Naive thymus-derived CD4-positive, alpha-beta T cell (primary cell): Measurements from ENCODE around the gene KREMEN1. TPM values are rescaled to one million over a fixed set of nuclear protein-coding genes. Genes with fewer than 3 reads are reported as not detected.
"Not testable (repeated sequence)": the region's sequence is repeated elsewhere in the genome, so short reads cannot be mapped to it uniquely, and the experiment has no call there.

ENCODE experiments used
- ATAC-seq: fragments of 150-1000 bp; cut with Tn5 transposase; 2 replicates; pipeline ENCODE4 v1.10.0; 2021; ENCODE audit warnings: mild to moderate bottlenecking, moderate library complexity
- CTCF ChIA-PET: fragments of 350-600 bp; sonication (Branson Sonifier 250); formaldehyde crosslinking; loops from one replicate; lab custom pipeline; 2021; ENCODE audit warnings: antibody characterized with exemption; lab: Charles Lee
- POLR2A ChIA-PET: fragments of 350-600 bp; sonication (Branson Sonifier 250); formaldehyde crosslinking; loops from one replicate; lab custom pipeline; 2021; ENCODE audit warnings: antibody characterized with exemption, inconsistent platforms; lab: Charles Lee
- DNase-seq, 9 donors: peaks; one replicate each; pipeline versions ENCODE4 v3.0.0 to v3.0.0-alpha.2; 2020 to 2022; ENCODE audit warnings: mixed read lengths in 1 of 9
- H3K27ac ChIP-seq: one replicate; pipeline ENCODE4 v1.7.0; 2013; ENCODE audit warnings: mild to moderate bottlenecking, low read depth, low read length, moderate library complexity
- H3K27me3 ChIP-seq, 2 donors: one replicate each; pipeline ENCODE4 v1.7.0; 2013; ENCODE audit warnings: low read length in 2 of 2, mild to moderate bottlenecking in 2 of 2, moderate library complexity in 2 of 2; ENCODE audit not compliant: control insufficient read depth in 2 of 2, insufficient read depth in 2 of 2
- H3K36me3 ChIP-seq, 3 experiments: 1 replicate in 2 of 3; 2 replicates in 1 of 3; pipeline ENCODE4 v1.7.0; 2013; ENCODE audit warnings: low read length in 3 of 3, mild to moderate bottlenecking in 3 of 3, moderate library complexity in 1 of 3; ENCODE audit not compliant: insufficient read depth in 3 of 3, control insufficient read depth in 2 of 3
- H3K4me1 ChIP-seq, 2 donors: one replicate each; pipeline ENCODE4 v1.7.0; 2013; ENCODE audit warnings: low read length in 2 of 2, mild to moderate bottlenecking in 2 of 2, moderate library complexity in 1 of 2; ENCODE audit not compliant: control insufficient read depth in 2 of 2, insufficient read depth in 2 of 2
- H3K4me3 ChIP-seq: 2 replicates; pipeline ENCODE4 v1.7.0; 2013; ENCODE audit warnings: mild to moderate bottlenecking, low read length
- H3K9me3 ChIP-seq, 3 experiments: 1 replicate in 2 of 3; 2 replicates in 1 of 3; pipeline ENCODE4 v1.7.0; 2013; ENCODE audit warnings: low read length in 3 of 3; ENCODE audit not compliant: control insufficient read depth in 2 of 3
- H3K27ac Mint-ChIP-seq, 9 donors: one replicate each; pipeline ENCODE4 v1.8.0; 2020 to 2022; ENCODE audit warnings: mixed read lengths in 9 of 9, mild to moderate bottlenecking in 8 of 9, moderate library complexity in 5 of 9, inconsistent platforms in 2 of 9
- H3K27me3 Mint-ChIP-seq, 5 donors: one replicate each; pipeline ENCODE4 v1.8.0; 2021 to 2022; ENCODE audit warnings: mixed read lengths in 5 of 5, mild to moderate bottlenecking in 1 of 5
- H3K36me3 Mint-ChIP-seq, 5 donors: one replicate each; pipeline ENCODE4 v1.8.0; 2020 to 2022; ENCODE audit warnings: mixed read lengths in 5 of 5, mild to moderate bottlenecking in 3 of 5, inconsistent platforms in 1 of 5
- H3K4me1 Mint-ChIP-seq, 7 donors: one replicate each; pipeline ENCODE4 v1.8.0; 2020 to 2022; ENCODE audit warnings: mixed read lengths in 7 of 7, mild to moderate bottlenecking in 3 of 7, inconsistent platforms in 1 of 7
- H3K4me3 Mint-ChIP-seq, 10 donors: one replicate each; pipeline ENCODE4 v1.8.0; 2020 to 2022; ENCODE audit warnings: mild to moderate bottlenecking in 10 of 10, mixed read lengths in 10 of 10, moderate library complexity in 6 of 10, inconsistent platforms in 2 of 10
- H3K9me3 Mint-ChIP-seq, 11 donors: one replicate each; pipeline ENCODE4 v1.8.0; 2020 to 2022; ENCODE audit warnings: mixed read lengths in 11 of 11, mild to moderate bottlenecking in 4 of 11, inconsistent platforms in 1 of 11, moderate library complexity in 1 of 11
- intact Hi-C, 2 donors: fragments of 100-400 bp; cut with micrococcal nuclease; formaldehyde crosslinking; loops; one replicate each; pipeline ENCODE4 v1.15.1; 2023
- polyA plus RNA-seq, 2 donors: library from polyadenylated mRNA; unstranded; fragments of 300-500 nt; fragmentation: Illumina TruSeq; gene quantifications; one replicate each; pipeline ENCODE4 v1.2.3, GENCODE V29; 2021
- total RNA-seq, 6 experiments: library from RNA in 5 of 6; stranded (reverse) in 5 of 6; gene quantifications; 1 replicate in 5 of 6; 2 replicates in 1 of 6; pipeline ENCODE4 v1.2.3 and lab custom pipeline; 2021 to 2026

The KREMEN1 gene
- total and polyA plus RNA-seq, 7 experiments from 2014 or later, result 1.1 TPM; not detected in 6

DNA sequence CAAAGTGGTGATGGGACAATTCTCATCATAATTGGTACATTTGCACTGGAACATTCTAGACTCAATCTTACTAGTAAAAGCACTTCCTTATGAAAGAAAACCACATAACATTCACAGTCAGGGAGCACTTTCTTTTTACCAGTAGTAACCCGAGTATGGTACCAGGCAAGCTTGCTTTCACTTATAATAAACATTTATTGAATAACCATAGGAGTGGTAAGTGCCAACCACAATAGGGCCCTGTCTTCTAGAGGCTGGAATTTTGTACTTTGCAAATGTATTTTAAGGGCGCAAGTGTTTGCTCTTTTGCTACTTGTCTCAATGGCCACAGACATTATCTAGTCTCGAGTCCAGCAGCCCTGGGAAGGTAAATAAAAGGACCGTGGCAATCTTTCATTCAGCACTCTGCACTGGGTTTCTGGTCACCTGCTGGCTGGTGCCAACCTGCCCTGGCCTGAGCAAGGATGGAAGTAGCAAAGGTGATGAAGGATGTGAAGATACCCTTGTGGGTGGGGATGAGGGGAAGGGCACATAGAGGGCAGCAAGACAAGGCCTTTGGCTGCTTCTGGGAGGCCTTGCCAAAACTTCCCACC, 35.4 kb upstream of the KREMEN1 start:
- Mint-ChIP-seq H3K9me3 (no peaks in the 10 kb centered on the region), H3K27ac (no peak overlapping the region), H3K4me1 (no peaks in the 10 kb centered on the region), H3K36me3 (no peaks in the 10 kb centered on the region), H3K4me3 (no peak overlapping the region), H3K27me3 (peaks cover 9 to 45% (median 14%) of the 10 kb centered on the region in 5 donors)
- intact Hi-C loops, result loop anchor here in 1 of 2 donors (10.0 kb wide), 1 partner anchor 83 kb away; no protein-coding TSS in a partner anchor
- ATAC-seq, result no peak
- CTCF ChIA-PET, result interaction anchor here (1.2 to 1.6 kb wide), 2 partner anchors 19 to 208 kb away, joined by 3 to 4 read pairs; no protein-coding TSS in a partner anchor
- Histone ChIP-seq H3K9me3 (no peaks in the 10 kb centered on the region), H3K4me1 (no peaks in the 10 kb centered on the region), H3K27me3 (no peaks in the 10 kb centered on the region), H3K4me3 (no peak overlapping the region), H3K36me3 (no peaks in the 10 kb centered on the region), H3K27ac (no peak overlapping the region)
- POLR2A ChIA-PET, result interaction anchor here (0.9 kb wide), 1 partner anchor 265 kb away, joined by 3 read pairs; the partner anchor contains the start of gene CCDC117
- no peak for DNase-seq

DNA sequence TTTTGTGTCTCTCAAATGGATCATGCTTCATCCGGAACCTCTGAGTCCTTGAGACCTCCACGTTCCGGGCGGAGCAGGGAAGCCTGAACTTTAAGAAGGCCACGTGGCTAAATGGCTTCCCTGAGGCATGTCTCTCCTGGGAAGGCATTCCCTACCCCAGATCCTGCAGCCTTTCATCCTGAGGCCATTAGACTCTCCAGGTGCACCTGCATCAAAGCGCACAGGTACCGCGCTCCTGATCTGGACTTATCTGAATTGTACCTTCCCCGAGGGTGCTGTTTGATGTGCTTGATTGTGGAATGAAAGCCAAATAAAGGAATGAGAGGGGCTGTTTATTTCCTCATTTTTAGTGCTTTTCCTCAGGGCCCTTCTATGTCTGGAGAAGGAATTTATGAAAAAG, 33.7 kb upstream of the KREMEN1 start:
- Histone ChIP-seq H3K27me3 (no peaks in the 10 kb centered on the region), H3K36me3 (no peaks in the 10 kb centered on the region), H3K27ac (no peak overlapping the region), H3K4me3 (no peak overlapping the region), H3K4me1 (no peaks in the 10 kb centered on the region), H3K9me3 (no peaks in the 10 kb centered on the region)
- Mint-ChIP-seq H3K27me3 (peaks cover 4 to 31% (median 6%) of the 10 kb centered on the region in 5 donors), H3K9me3 (no peaks in the 10 kb centered on the region), H3K27ac (no peak overlapping the region), H3K36me3 (peaks cover 0 to 8% (median 0%) of the 10 kb centered on the region in 5 donors), H3K4me3 (no peak overlapping the region), H3K4me1 (no peaks in the 10 kb centered on the region)
- intact Hi-C loops, result loop anchor here in 1 of 2 donors (10.0 kb wide), 1 partner anchor 84 kb away; no protein-coding TSS in a partner anchor
- ATAC-seq (no peak), DNase-seq (no peak)
- POLR2A ChIA-PET, result no interaction called here
- CTCF ChIA-PET, result interaction anchor here (0.7 to 4.6 kb wide), 6 partner anchors 181 to 439 kb away, joined by 3 to 50 read pairs (median 19); no protein-coding TSS in a partner anchor

DNA sequence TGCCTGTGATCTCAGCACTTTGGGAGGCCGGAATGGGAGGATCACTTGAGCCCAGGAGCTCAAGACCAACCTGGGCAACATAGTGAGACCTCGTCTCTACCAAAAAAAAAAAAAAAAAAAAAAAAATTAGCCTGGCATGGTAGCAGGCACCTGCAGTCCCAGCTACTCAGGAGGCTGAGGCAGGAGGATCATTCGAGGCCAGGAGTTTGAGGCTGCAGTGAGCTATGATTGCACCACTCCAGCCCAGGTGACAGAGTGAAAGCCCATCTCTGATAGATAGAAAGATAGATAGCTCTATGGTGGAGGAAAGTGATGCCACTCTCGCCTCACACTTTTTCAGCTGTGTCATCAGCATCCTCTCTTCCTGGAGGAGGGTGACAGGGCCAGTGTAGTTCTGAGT, 33.2 kb upstream of the KREMEN1 start:
- H3K9me3 Mint-ChIP-seq, H3K4me1 ChIP-seq, POLR2A ChIA-PET, H3K36me3 Mint-ChIP-seq, H3K27me3 ChIP-seq, DNase-seq, ATAC-seq, H3K27ac ChIP-seq, H3K27ac Mint-ChIP-seq, H3K4me1 Mint-ChIP-seq, H3K36me3 ChIP-seq, H3K4me3 Mint-ChIP-seq, H3K4me3 ChIP-seq, H3K9me3 ChIP-seq: not testable (repeated sequence)
- intact Hi-C loops, result loop anchor here (1.0 to 10.0 kb wide), 8 partner anchors 85 to 1019 kb away; partner anchors contain the start of gene CCDC117 (in 1 of the 2)
- H3K27me3 Mint-ChIP-seq, result peaks cover 3 to 27% (median 4%) of the 10 kb centered on the region in 5 donors
- CTCF ChIA-PET, result interaction anchor here (0.5 to 4.6 kb wide), 8 partner anchors 181 to 447 kb away, joined by 3 to 50 read pairs (median 12); no protein-coding TSS in a partner anchor

DNA sequence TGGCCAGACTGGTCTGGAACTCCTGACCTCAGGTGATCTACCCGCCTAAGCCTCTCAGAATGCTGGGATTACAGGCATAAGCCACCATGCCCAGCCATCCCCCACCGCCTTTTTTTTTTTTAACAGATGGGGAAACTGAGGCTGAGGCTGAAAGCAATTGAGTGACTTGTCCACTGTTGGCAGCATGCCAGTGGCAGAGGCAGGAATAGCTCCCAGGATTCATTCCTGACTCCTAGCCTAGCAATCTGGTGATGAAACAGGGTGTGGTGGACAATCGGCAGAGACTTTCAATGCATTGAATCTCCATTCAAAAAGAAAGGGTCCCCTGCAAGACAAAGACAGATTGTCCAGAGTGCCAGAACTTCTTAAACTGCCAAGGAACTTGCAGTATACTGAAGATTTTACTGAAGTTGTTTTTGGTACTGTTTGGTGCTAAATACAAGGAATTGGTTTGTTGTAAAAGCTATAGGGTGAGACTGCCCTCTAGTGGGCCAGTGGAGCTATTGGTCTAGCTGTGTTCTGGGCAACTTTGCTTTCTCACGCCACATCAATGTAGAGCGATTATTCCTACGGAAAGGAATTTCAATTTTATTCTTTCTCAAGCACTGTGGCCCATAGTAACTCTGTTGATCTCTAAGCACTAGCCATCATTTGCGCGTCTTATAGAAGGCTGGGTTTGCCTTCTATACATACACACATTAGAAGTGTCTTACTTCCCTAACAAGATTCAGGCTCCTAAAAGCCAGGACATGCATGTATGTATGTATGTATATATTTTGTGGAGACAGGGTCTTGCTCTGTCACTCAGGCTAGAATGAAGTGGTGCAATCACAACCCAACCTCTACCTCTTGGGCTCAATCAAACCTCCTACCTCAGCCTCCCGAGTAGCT, 32.2 kb upstream of the KREMEN1 start:
- DNase-seq, result peak in 8 of 9 donors; percentile 41 to 73 (median 66)
- ChIA-PET POLR2A (interaction anchor here (1.2 kb wide), 1 partner anchor 187 kb away, joined by 4 read pairs; no protein-coding TSS in a partner anchor), CTCF (interaction anchor here (0.6 to 4.6 kb wide), 20 partner anchors 8 to 697 kb away, joined by 3 to 50 read pairs (median 4); no protein-coding TSS in a partner anchor)
- Mint-ChIP-seq H3K9me3 (no peaks in the 10 kb centered on the region), H3K36me3 (peaks cover 0 to 8% (median 0%) of the 10 kb centered on the region in 5 donors), H3K27me3 (peaks cover 3 to 25% (median 4%) of the 10 kb centered on the region in 5 donors), H3K4me3 (no peak overlapping the region), H3K27ac (no peak overlapping the region), H3K4me1 (no peaks in the 10 kb centered on the region)
- no peaks in the 10 kb centered on the region for H3K27me3 ChIP-seq
- no peak overlapping the region for H3K4me3 ChIP-seq
- no peak overlapping the region for H3K27ac ChIP-seq
- H3K36me3 ChIP-seq, result no peaks in the 10 kb centered on the region
- peak; percentile 87 for ATAC-seq
- no peaks in the 10 kb centered on the region for H3K9me3 ChIP-seq
- intact Hi-C loops, result loop anchor here (1.0 to 5.0 kb wide), 7 partner anchors 185 to 1020 kb away; partner anchors contain the start of gene CCDC117 (in 1 of the 2)
- no peaks in the 10 kb centered on the region for H3K4me1 ChIP-seq

DNA sequence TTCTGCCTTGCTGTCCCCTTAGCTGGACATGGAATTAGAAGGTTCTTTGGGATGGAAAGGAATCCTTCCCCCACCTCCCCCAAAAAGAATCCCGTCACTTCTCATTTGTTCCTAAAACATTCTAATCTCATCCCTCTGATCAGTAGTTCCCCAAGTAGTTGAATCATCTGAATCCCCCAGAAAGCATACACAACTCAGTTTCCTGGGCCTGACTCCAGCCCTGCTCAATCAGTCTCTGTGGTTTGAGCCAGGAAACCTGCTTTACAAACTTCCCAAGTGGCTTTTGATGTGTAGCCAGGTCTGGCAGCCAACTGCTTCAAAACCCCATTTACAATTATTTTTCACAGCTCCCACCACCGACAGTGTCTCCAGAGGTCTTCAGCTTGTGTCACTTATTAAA, 31.4 kb upstream of the KREMEN1 start:
- Histone ChIP-seq H3K27me3 (no peaks in the 10 kb centered on the region), H3K36me3 (no peaks in the 10 kb centered on the region), H3K4me3 (no peak overlapping the region), H3K9me3 (no peaks in the 10 kb centered on the region), H3K4me1 (no peaks in the 10 kb centered on the region), H3K27ac (no peak overlapping the region)
- H3K9me3 Mint-ChIP-seq, result no peaks in the 10 kb centered on the region
- H3K4me3 Mint-ChIP-seq, result no peak overlapping the region
- DNase-seq, result no peak
- no peaks in the 10 kb centered on the region for H3K4me1 Mint-ChIP-seq
- ChIA-PET CTCF (interaction anchor here (0.6 to 4.6 kb wide), 12 partner anchors 14 to 697 kb away, joined by 3 to 50 read pairs (median 6); no protein-coding TSS in a partner anchor), POLR2A (interaction anchor here (0.6 to 1.2 kb wide), 2 partner anchors 30 to 187 kb away, joined by 4 read pairs; no protein-coding TSS in a partner anchor)
- H3K36me3 Mint-ChIP-seq, result peaks cover 0 to 10% (median 0%) of the 10 kb centered on the region in 5 donors
- intact Hi-C loops, result loop anchor here (2.0 to 5.0 kb wide), 3 partner anchors 249 to 1021 kb away; partner anchors contain the start of gene CCDC117 (in 1 of the 2)
- H3K27ac Mint-ChIP-seq, result no peak overlapping the region
- peaks cover 3 to 22% (median 4%) of the 10 kb centered on the region in 5 donors for H3K27me3 Mint-ChIP-seq
- no peak for ATAC-seq
